B cell (primary cell): ENCODE data around the gene BAIAP2L1. TPM values are rescaled to one million over a fixed set of nuclear protein-coding genes. Genes with fewer than 3 reads are reported as not detected.

ENCODE experiments used
- ATAC-seq: fragments of 200-7000 bp; cut with Tn5 transposase; one replicate; pipeline ENCODE4 v1.10.0; 2021; ENCODE audit warnings: low read depth, mild to moderate bottlenecking, moderate number of reproducible peaks, moderate library complexity
- CTCF ChIA-PET: fragments of 350-600 bp; sonication (Branson Sonifier 250); formaldehyde crosslinking; loops from one replicate; lab custom pipeline; 2021; ENCODE audit warnings: antibody characterized with exemption, inconsistent platforms; lab: Charles Lee
- POLR2A ChIA-PET: fragments of 350-600 bp; sonication (Branson Sonifier 250); formaldehyde crosslinking; loops from one replicate; lab custom pipeline; 2021; ENCODE audit warnings: antibody characterized with exemption; lab: Charles Lee
- DNase-seq: peaks from one replicate; pipeline ENCODE4 v3.0.0; 2013
- H2AFZ ChIP-seq: 2 replicates; pipeline ENCODE4 v1.6.1; 2012; ENCODE audit warnings: mild to moderate bottlenecking, low read depth, low read length; ENCODE audit not compliant: insufficient read depth, poor library complexity, severe bottlenecking
- H3K27ac ChIP-seq, 2 donors: 1 replicate in 1 of 2; 2 replicates in 1 of 2; pipeline ENCODE4 v1.5.1; 2012 to 2013; ENCODE audit warnings: low read length in 2 of 2, mild to moderate bottlenecking in 2 of 2, moderate library complexity in 1 of 2
- H3K27me3 ChIP-seq, 4 experiments: fragments of 200-600 bp in 1 of 4; sonication (generic) in 1 of 4; replicated peaks in 1 of 4; 1 replicate in 2 of 4; 2 replicates in 2 of 4; pipeline versions ENCODE4 v1.6.1 to v1.7.0; 2013 to 2016; ENCODE audit warnings: low read length in 3 of 4, mild to moderate bottlenecking in 2 of 4, mixed read lengths in 1 of 4, moderate library complexity in 1 of 4; ENCODE audit not compliant: insufficient read depth in 4 of 4, control insufficient read depth in 3 of 4; ENCODE audit errors: control extremely low read depth in 1 of 4
- H3K36me3 ChIP-seq, 2 experiments: replicated peaks in 1 of 2; 1 replicate in 1 of 2; 2 replicates in 1 of 2; pipeline versions ENCODE4 v1.6.1 to v1.7.1; 2013; ENCODE audit warnings: low read length in 1 of 2; ENCODE audit not compliant: insufficient read depth in 2 of 2, control insufficient read depth in 1 of 2; ENCODE audit errors: control extremely low read depth in 1 of 2, extremely low read depth in 1 of 2
- H3K4me1 ChIP-seq, 2 donors: fragments of 200-600 bp in 1 of 2; sonication (generic) in 1 of 2; 1 replicate in 1 of 2; 2 replicates in 1 of 2; pipeline versions ENCODE4 v1.5.1 to v1.6.1; 2013 to 2017; ENCODE audit warnings: low read length in 2 of 2; ENCODE audit not compliant: control insufficient read depth in 2 of 2, insufficient read depth in 2 of 2
- H3K4me2 ChIP-seq: replicated peaks from 2 replicates; pipeline ENCODE3; 2012; ENCODE audit warnings: mild to moderate bottlenecking, low read depth, low read length; ENCODE audit not compliant: poor library complexity, severe bottlenecking
- H3K4me3 ChIP-seq, 5 experiments: fragments of 200-600 bp in 1 of 5; sonication (generic) in 1 of 5; 1 replicate in 3 of 5; 2 replicates in 2 of 5; pipeline versions ENCODE4 v1.5.1 to v1.7.0; 2011 to 2016; ENCODE audit warnings: low read length in 4 of 5, mild to moderate bottlenecking in 4 of 5, low read depth in 2 of 5, control low read depth in 1 of 5, moderate library complexity in 1 of 5; ENCODE audit not compliant: insufficient read depth in 1 of 5; ENCODE audit errors: control extremely low read depth in 1 of 5, extremely low read depth in 1 of 5
- H3K79me2 ChIP-seq: fragments of 200-600 bp; sonication (generic); one replicate; pipeline ENCODE4 v1.6.0; 2016; ENCODE audit warnings: low read length; ENCODE audit not compliant: control insufficient read depth, insufficient read depth
- H3K9ac ChIP-seq: fragments of 200-600 bp; sonication (generic); 2 replicates; pipeline ENCODE4 v1.6.1; 2017; ENCODE audit warnings: mild to moderate bottlenecking, low read length, moderate library complexity
- H3K9me3 ChIP-seq, 3 donors: one replicate each; pipeline versions ENCODE4 v1.6.1 to v1.7.1; 2013; ENCODE audit warnings: low read length in 2 of 3; ENCODE audit not compliant: control insufficient read depth in 2 of 3, insufficient read depth in 1 of 3; ENCODE audit errors: control extremely low read depth in 1 of 3
- H4K20me1 ChIP-seq: 2 replicates; pipeline ENCODE4 v1.6.0; 2012; ENCODE audit warnings: mild to moderate bottlenecking, low read length; ENCODE audit not compliant: insufficient read depth, control insufficient read depth, poor library complexity, severe bottlenecking
- H3K27ac Mint-ChIP-seq: one replicate; pipeline ENCODE4 v1.8.0; 2021; ENCODE audit warnings: mixed read lengths
- H3K27me3 Mint-ChIP-seq: one replicate; pipeline ENCODE4 v1.8.0; 2021; ENCODE audit warnings: mixed read lengths
- H3K4me1 Mint-ChIP-seq: one replicate; pipeline ENCODE4 v1.8.0; 2021; ENCODE audit warnings: mixed read lengths
- H3K4me3 Mint-ChIP-seq: one replicate; pipeline ENCODE4 v1.8.0; 2021; ENCODE audit warnings: mixed read lengths
- H3K9me3 Mint-ChIP-seq: one replicate; pipeline ENCODE4 v1.8.0; 2022; ENCODE audit warnings: mixed read lengths; ENCODE audit not compliant: insufficient read depth
- CTCF ChIP-seq: fragments of 200-600 bp; IDR thresholded peaks from one replicate; pipeline ENCODE4 v1.8.0; 2022; ENCODE audit warnings: antibody characterized with exemption, mild to moderate bottlenecking
- EZH2 ChIP-seq: IDR thresholded peaks from 2 replicates; pipeline ENCODE4 v1.6.1; 2012; ENCODE audit warnings: borderline replicate concordance, low read depth, mild to moderate bottlenecking, moderate library complexity, low read length; ENCODE audit not compliant: insufficient read depth, poor library complexity, severe bottlenecking
- WGBS: methylation state at CpG from one replicate; pipeline ENCODE4 v1.1.5; 2013; ENCODE audit warnings: missing lambda C conversion rate; ENCODE audit not compliant: insufficient coverage; 5-methylcytosine and 5-hydroxymethylcytosine counted together
- intact Hi-C: fragments of 100-400 bp; cut with micrococcal nuclease; formaldehyde crosslinking; loops from one replicate; pipeline ENCODE4 v1.10.0; 2022
- polyA plus RNA-seq: library from polyadenylated mRNA; depleted of rRNA; stranded (reverse); fragments of >200 nt; gene quantifications from 2 replicates; pipeline ENCODE4 v1.2.3, GENCODE V29; 2012
- total RNA-seq, 2 donors: library from RNA; stranded (reverse); fragments of 120-200 nt in 1 of 2; gene quantifications; 1 replicate in 1 of 2; 2 replicates in 1 of 2; pipeline versions ENCODE4 v1.2.3 to v1.2.4, GENCODE V29; 2013 to 2022

BAIAP2L1 gene
- total and polyA plus RNA-seq, 2 donors (not counting 1 experiment from before 2014, with no cell fraction given), result 1.5 to 3.7 TPM

GRCh38 chr7:98354511-98355249 lies 46.2 kb downstream of the BAIAP2L1 start:
- ATAC-seq, result no peak
- Histone ChIP-seq H2AFZ (no peak overlapping the region), H3K79me2 (no peaks in the 10 kb centered on the region), H3K9ac (no peak overlapping the region), H3K9me3 (peaks cover 0 to 12% (median 0%) of the 10 kb centered on the region in 3 donors), H3K4me3 (no peak overlapping the region), H3K4me2 (no peak overlapping the region), H3K27ac (no peak overlapping the region), H3K4me1 (no peaks in the 10 kb centered on the region), H3K36me3 (no peaks in the 10 kb centered on the region), H3K27me3 (peaks cover 0 to 9% (median 0%) of the 10 kb centered on the region in 4 experiments), H4K20me1 (no peaks in the 10 kb centered on the region)
- WGBS, result 94% methylated on average over 21 of the region's 22 CpGs
- TF ChIP-seq CTCF (no peak), EZH2 (no peak)
- Mint-ChIP-seq H3K27ac (no peak overlapping the region), H3K9me3 (no peaks in the 10 kb centered on the region), H3K27me3 (no peaks in the 10 kb centered on the region), H3K4me1 (no peaks in the 10 kb centered on the region), H3K4me3 (no peak overlapping the region)
- intact Hi-C loops, result no loop called here
- ChIA-PET POLR2A (no interaction called here), CTCF (interaction anchor here (0.6 kb wide), 1 partner anchor 279 kb away, joined by 3 read pairs; no protein-coding TSS in a partner anchor)
- no peak for DNase-seq

GRCh38 chr7:98354052-98354451 lies 46.8 kb downstream of the BAIAP2L1 start:
- no peaks in the 10 kb centered on the region for H4K20me1 ChIP-seq
- no peak overlapping the region for H3K27ac Mint-ChIP-seq
- H3K4me3 Mint-ChIP-seq, result no peak overlapping the region
- intact Hi-C loops, result no loop called here
- H3K27me3 ChIP-seq, result peaks cover 0 to 9% (median 0%) of the 10 kb centered on the region in 4 experiments
- no peaks in the 10 kb centered on the region for H3K9me3 Mint-ChIP-seq
- H3K9me3 ChIP-seq, result peaks cover 0 to 12% (median 0%) of the 10 kb centered on the region in 3 donors
- ChIA-PET CTCF (no interaction called here), POLR2A (no interaction called here)
- no peaks in the 10 kb centered on the region for H3K36me3 ChIP-seq
- H3K4me2 ChIP-seq, result no peak overlapping the region
- H3K79me2 ChIP-seq, result no peaks in the 10 kb centered on the region
- DNase-seq (no peak), ATAC-seq (no peak)
- TF ChIP-seq EZH2 (no peak), CTCF (no peak)
- H3K27me3 Mint-ChIP-seq, result no peaks in the 10 kb centered on the region
- H3K27ac ChIP-seq, result no peak overlapping the region
- H3K9ac ChIP-seq, result no peak overlapping the region
- no peaks in the 10 kb centered on the region for H3K4me1 Mint-ChIP-seq
- 94% methylated on average over 5 of the region's 7 CpGs for WGBS
- no peak overlapping the region for H3K4me3 ChIP-seq
- H2AFZ ChIP-seq, result no peak overlapping the region
- H3K4me1 ChIP-seq, result no peaks in the 10 kb centered on the region
